ENCODE measurements around the gene EVL. TPM values are rescaled to one million over a fixed set of nuclear protein-coding genes. Genes with fewer than 3 reads are reported as not detected.

The EVL gene
- total and polyA plus RNA-seq, 4 donors: 54.5 to 99.9 (median 78.2) TPM

- ATAC-seq (ENCODE audit: insufficient read depth, low FRiP score) (no peak), DNase-seq (no peak)
- TF ChIP-seq, protein P1, sequence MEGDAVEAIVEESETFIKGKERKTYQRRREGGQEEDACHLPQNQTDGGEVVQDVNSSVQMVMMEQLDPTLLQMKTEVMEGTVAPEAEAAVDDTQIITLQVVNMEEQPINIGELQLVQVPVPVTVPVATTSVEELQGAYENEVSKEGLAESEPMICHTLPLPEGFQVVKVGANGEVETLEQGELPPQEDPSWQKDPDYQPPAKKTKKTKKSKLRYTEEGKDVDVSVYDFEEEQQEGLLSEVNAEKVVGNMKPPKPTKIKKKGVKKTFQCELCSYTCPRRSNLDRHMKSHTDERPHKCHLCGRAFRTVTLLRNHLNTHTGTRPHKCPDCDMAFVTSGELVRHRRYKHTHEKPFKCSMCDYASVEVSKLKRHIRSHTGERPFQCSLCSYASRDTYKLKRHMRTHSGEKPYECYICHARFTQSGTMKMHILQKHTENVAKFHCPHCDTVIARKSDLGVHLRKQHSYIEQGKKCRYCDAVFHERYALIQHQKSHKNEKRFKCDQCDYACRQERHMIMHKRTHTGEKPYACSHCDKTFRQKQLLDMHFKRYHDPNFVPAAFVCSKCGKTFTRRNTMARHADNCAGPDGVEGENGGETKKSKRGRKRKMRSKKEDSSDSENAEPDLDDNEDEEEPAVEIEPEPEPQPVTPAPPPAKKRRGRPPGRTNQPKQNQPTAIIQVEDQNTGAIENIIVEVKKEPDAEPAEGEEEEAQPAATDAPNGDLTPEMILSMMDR (IDR thresholded peaks at IDR 0.05; ENCODE audit: control extremely low read depth, extremely low read depth): no peak
- Histone ChIP-seq H3K9ac (ENCODE audit: insufficient read depth in 1 of 2, low read length in 2 of 2) (no peak overlapping the region), H3K4me3 (no peak overlapping the region), H3K9me3 (ENCODE audit: control insufficient read depth in 4 of 4, insufficient read depth in 3 of 4, low read length in 3 of 4) (no peaks in the 10 kb centered on the region), H3K36me3 (ENCODE audit: control insufficient read depth in 4 of 4, insufficient read depth in 4 of 4, low read length in 4 of 4) (peaks cover 0 to 9% (median 3%) of the 10 kb centered on the region in 4 donors), H3K4me1 (ENCODE audit: control insufficient read depth in 5 of 5, insufficient read depth in 5 of 5, low read length in 5 of 5) (peaks cover 0 to 14% (median 7%) of the 10 kb centered on the region in 5 donors), H3K27me3 (ENCODE audit: control insufficient read depth in 3 of 3, insufficient read depth in 3 of 3, low read length in 2 of 3) (no peaks in the 10 kb centered on the region), H3K27ac (ENCODE audit: low read depth in 1 of 2, low read length in 1 of 2) (no peak overlapping the region)
- WGBS, 2 donors: 93 to 94% methylated on average over 10 of the region's 10 CpGs
Measured at GRCh38 chr14:100117026-100117425, 51.8 kb downstream of the EVL start.

- no peak overlapping the region for H3K27ac ChIP-seq (ENCODE audit: low read depth in 1 of 2, low read length in 1 of 2)
- H3K9ac ChIP-seq (ENCODE audit: insufficient read depth in 1 of 2, low read length in 2 of 2): no peak overlapping the region
- no peak for ATAC-seq (ENCODE audit: insufficient read depth, low FRiP score)
- no peaks in the 10 kb centered on the region for H3K9me3 ChIP-seq (ENCODE audit: control insufficient read depth in 4 of 4, insufficient read depth in 3 of 4, low read length in 3 of 4)
- H3K4me1 ChIP-seq (ENCODE audit: control insufficient read depth in 5 of 5, insufficient read depth in 5 of 5, low read length in 5 of 5): peaks cover 0 to 12% (median 1%) of the 10 kb centered on the region in 5 donors
- no peaks in the 10 kb centered on the region for H3K27me3 ChIP-seq (ENCODE audit: control insufficient read depth in 3 of 3, insufficient read depth in 3 of 3, low read length in 2 of 3)
- no peak overlapping the region for H3K4me3 ChIP-seq
- TF ChIP-seq, protein P1 (IDR thresholded peaks at IDR 0.05; ENCODE audit: control extremely low read depth, extremely low read depth): no peak
- DNase-seq: no peak
- WGBS, 2 donors: 86 to 91% methylated on average over 14 of the region's 14 CpGs
- peaks cover 0 to 9% (median 3%) of the 10 kb centered on the region in 4 donors for H3K36me3 ChIP-seq (ENCODE audit: control insufficient read depth in 4 of 4, insufficient read depth in 4 of 4, low read length in 4 of 4)
Measured at GRCh38 chr14:100117633-100118395, 52.6 kb downstream of the EVL start.

DNA sequence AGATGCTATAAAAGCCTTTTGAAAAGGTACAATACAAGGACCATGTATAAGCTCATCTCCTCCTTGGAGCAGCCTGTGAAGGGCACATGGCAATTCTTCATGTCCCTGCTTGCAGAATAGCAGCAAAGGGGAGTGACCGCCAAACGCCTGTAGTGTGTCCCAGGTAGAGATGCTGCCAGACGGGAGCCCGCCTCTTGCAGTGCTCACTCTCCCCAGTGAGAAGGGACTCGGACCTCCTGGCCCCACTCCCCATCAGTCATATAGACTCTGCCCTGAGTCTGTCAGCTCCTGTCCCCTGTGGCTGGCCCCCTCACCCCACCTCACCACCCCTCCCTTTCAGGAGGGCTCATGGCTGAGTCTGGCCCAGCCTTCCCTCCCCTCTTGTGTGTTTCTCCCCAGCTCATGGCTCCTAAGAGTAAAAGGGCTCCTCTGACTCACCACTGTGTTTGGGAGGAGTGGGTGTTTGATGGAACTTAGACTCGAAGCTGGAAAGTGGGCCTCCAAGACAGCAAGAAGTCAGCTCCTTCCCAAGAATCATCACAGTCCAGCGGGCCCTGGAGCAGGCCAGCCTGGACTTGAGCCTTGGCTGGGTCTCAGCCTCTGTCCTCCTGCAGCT is 53.3 kb downstream of the EVL start:
- H3K4me3 ChIP-seq: no peak overlapping the region
- H3K27me3 ChIP-seq (ENCODE audit: control insufficient read depth in 3 of 3, insufficient read depth in 3 of 3, low read length in 2 of 3): no peaks in the 10 kb centered on the region
- ATAC-seq (ENCODE audit: insufficient read depth, low FRiP score): no peak
- no peaks in the 10 kb centered on the region for H3K9me3 ChIP-seq (ENCODE audit: control insufficient read depth in 4 of 4, insufficient read depth in 3 of 4, low read length in 3 of 4)
- no peak overlapping the region for H3K9ac ChIP-seq (ENCODE audit: insufficient read depth in 1 of 2, low read length in 2 of 2)
- 87 to 90% methylated on average over 7 of the region's 7 CpGs for WGBS, 2 donors
- no peak overlapping the region for H3K27ac ChIP-seq (ENCODE audit: low read depth in 1 of 2, low read length in 1 of 2)
- no peak for DNase-seq
- H3K36me3 ChIP-seq (ENCODE audit: control insufficient read depth in 4 of 4, insufficient read depth in 4 of 4, low read length in 4 of 4): peaks cover 0 to 12% (median 3%) of the 10 kb centered on the region in 4 donors
- TF ChIP-seq, protein P1 (IDR thresholded peaks at IDR 0.05; ENCODE audit: control extremely low read depth, extremely low read depth): no peak
- H3K4me1 ChIP-seq (ENCODE audit: control insufficient read depth in 5 of 5, insufficient read depth in 5 of 5, low read length in 5 of 5): peaks cover 0 to 11% (median 1%) of the 10 kb centered on the region in 5 donors

All from lung (tissue), 12 donors.